Fibroblast of villous mesenchyme (primary cell): ENCODE data around the gene PLEKHA8. TPM values are rescaled to one million over a fixed set of nuclear protein-coding genes. Genes with fewer than 3 reads are reported as not detected.

Experiments
- DNase-seq: peaks from one replicate; pipeline ENCODE4 v3.0.0-alpha.2; 2010; ENCODE audit warnings: low read depth
- H3K4me3 ChIP-seq: 2 replicates; pipeline ENCODE4 v1.5.1; 2011; ENCODE audit warnings: low read depth, mild to moderate bottlenecking, low read length
- CTCF ChIP-seq: IDR thresholded peaks from 2 replicates; pipeline ENCODE4 v1.5.1; 2012; ENCODE audit warnings: low read depth, mild to moderate bottlenecking, low read length; ENCODE audit not compliant: insufficient read depth
- total RNA-seq: library from RNA; depleted of rRNA; stranded (reverse); fragments of >200 nt; gene quantifications from 2 replicates; pipeline ENCODE4 v1.2.3, GENCODE V29; 2012

Gene PLEKHA8
- total RNA-seq, 1 donor, result 17.7 TPM

GRCh38 chr7:30040938-30041337 lies 12.7 kb downstream of the PLEKHA8 start:
- no peak overlapping the region for H3K4me3 ChIP-seq
- DNase-seq, result no peak
- TF ChIP-seq CTCF, result no peak

GRCh38 chr7:30041526-30042269 lies 13.5 kb downstream of the PLEKHA8 start:
- no peak for TF ChIP-seq CTCF
- no peak for DNase-seq
- no peak overlapping the region for H3K4me3 ChIP-seq

- no peak for DNase-seq
- no peak overlapping the region for H3K4me3 ChIP-seq
- no peak for TF ChIP-seq CTCF
Observed at GRCh38 chr7:30046127-30046770, 18.0 kb downstream of the PLEKHA8 start.

- no peak for DNase-seq
- TF ChIP-seq CTCF, result no peak
- no peak overlapping the region for H3K4me3 ChIP-seq
Observed at GRCh38 chr7:30047124-30047523, 18.9 kb downstream of the PLEKHA8 start.

GRCh38 chr7:30048582-30048981 lies 20.4 kb downstream of the PLEKHA8 start:
- no peak for TF ChIP-seq CTCF
- no peak for DNase-seq

GRCh38 chr7:30049173-30049572 lies 21.0 kb downstream of the PLEKHA8 start:
- TF ChIP-seq CTCF, result no peak
- no peak for DNase-seq
- no peak overlapping the region for H3K4me3 ChIP-seq

More at GRCh38 chr7:30048582-30048981, 20.4 kb downstream of the PLEKHA8 start:
- H3K4me3 ChIP-seq, result no peak overlapping the region
